ENCODE measurements around the gene SLC38A1.
"Not testable (repeated sequence)": the region's sequence is repeated elsewhere in the genome, so short reads cannot be mapped to it uniquely, and the experiment has no call there.

SLC38A1 gene

GRCh38 chr12:46299851-46300250 lies 31.0 kb upstream of the SLC38A1 start:
- no peak for TF ChIP-seq CTCF (IDR thresholded peaks at IDR 0.05; ENCODE audit: low read depth, low read length)
- TF ChIP-seq MYC (IDR thresholded peaks at IDR 0.05; ENCODE audit: low read depth, low read length) = no peak
- TF ChIP-seq POLR2A (IDR thresholded peaks at IDR 0.05; ENCODE audit: extremely low read depth, insufficient read length) = no peak
- TF ChIP-seq, protein P1, sequence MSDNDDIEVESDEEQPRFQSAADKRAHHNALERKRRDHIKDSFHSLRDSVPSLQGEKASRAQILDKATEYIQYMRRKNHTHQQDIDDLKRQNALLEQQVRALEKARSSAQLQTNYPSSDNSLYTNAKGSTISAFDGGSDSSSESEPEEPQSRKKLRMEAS (IDR thresholded peaks at IDR 0.05; ENCODE audit: low read depth, low read length) = no peak
- no peak for DNase-seq (ENCODE audit: low read depth)
- H3K4me3 ChIP-seq (ENCODE audit: low read depth, low read length) = no peak overlapping the region

- TF ChIP-seq, protein P1 (IDR thresholded peaks at IDR 0.05; ENCODE audit: low read depth, low read length) = no peak
- TF ChIP-seq POLR2A (IDR thresholded peaks at IDR 0.05; ENCODE audit: extremely low read depth, insufficient read length) = no peak
- TF ChIP-seq MYC (IDR thresholded peaks at IDR 0.05; ENCODE audit: low read depth, low read length) = no peak
- no peak for TF ChIP-seq CTCF (IDR thresholded peaks at IDR 0.05; ENCODE audit: low read depth, low read length)
- DNase-seq (ENCODE audit: low read depth) = no peak
- H3K4me3 ChIP-seq (ENCODE audit: low read depth, low read length) = no peak overlapping the region
Measured at GRCh38 chr12:46298261-46298660, 29.4 kb upstream of the SLC38A1 start.

- DNase-seq (ENCODE audit: low read depth) = no peak
- H3K4me3 ChIP-seq (ENCODE audit: low read depth, low read length) = no peak overlapping the region
- TF ChIP-seq MYC (IDR thresholded peaks at IDR 0.05; ENCODE audit: low read depth, low read length) (no peak), CTCF (IDR thresholded peaks at IDR 0.05; ENCODE audit: low read depth, low read length) (no peak), POLR2A (IDR thresholded peaks at IDR 0.05; ENCODE audit: extremely low read depth, insufficient read length) (no peak)
- TF ChIP-seq, protein P1 (IDR thresholded peaks at IDR 0.05; ENCODE audit: low read depth, low read length) = no peak
Measured at GRCh38 chr12:46296822-46297221, 28.0 kb upstream of the SLC38A1 start.

- no peak for DNase-seq (ENCODE audit: low read depth)
- no peak overlapping the region for H3K4me3 ChIP-seq (ENCODE audit: low read depth, low read length)
- TF ChIP-seq MYC (IDR thresholded peaks at IDR 0.05; ENCODE audit: low read depth, low read length) (no peak), POLR2A (IDR thresholded peaks at IDR 0.05; ENCODE audit: extremely low read depth, insufficient read length) (no peak), CTCF (IDR thresholded peaks at IDR 0.05; ENCODE audit: low read depth, low read length) (no peak)
- TF ChIP-seq, protein P1 (IDR thresholded peaks at IDR 0.05; ENCODE audit: low read depth, low read length) = no peak
Measured at GRCh38 chr12:46292754-46293402, 24.0 kb upstream of the SLC38A1 start.

- DNase-seq (ENCODE audit: low read depth); H3K4me3 ChIP-seq (ENCODE audit: low read depth, low read length): not testable (repeated sequence)
Measured at GRCh38 chr12:46291953-46292352, 23.1 kb upstream of the SLC38A1 start.

DNA sequence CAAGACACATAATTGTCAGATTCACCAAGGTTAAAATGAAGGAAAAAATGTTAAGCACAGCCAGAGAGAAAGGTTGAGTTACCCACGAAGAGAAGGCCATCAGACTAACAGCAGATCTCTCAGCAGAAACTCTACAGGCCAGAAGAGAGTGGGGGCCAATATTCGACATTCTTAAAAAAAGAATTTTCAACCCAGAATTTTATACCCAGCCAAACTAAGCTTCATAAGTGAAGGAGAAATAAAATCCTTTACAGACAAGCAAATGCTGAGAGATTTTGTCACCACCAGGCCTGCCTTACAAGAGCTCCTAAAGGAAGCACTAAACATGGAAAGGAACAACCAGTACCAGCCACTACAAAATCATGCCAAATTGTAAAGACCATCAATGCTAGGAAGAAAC lies 16.3 kb upstream of the SLC38A1 start:
- DNase-seq (ENCODE audit: low read depth); H3K4me3 ChIP-seq (ENCODE audit: low read depth, low read length): not testable (repeated sequence)

DNA sequence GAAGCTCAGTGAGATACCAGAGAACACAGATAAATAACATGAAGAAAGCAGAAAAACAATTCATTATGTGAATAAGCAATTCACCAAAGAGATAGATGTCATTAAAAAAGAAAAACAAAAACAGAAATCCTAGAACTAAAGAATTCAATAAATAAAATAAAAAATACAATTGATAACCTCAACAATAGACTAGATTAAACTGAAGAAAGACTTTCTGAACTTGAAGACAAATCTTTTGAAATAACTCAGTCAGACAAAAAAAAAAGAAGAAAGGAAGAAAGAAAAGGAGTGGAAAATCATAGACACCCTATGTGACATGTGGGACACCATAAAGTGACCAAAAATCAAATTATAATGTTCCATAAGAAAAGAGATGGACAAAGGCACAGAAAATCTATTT lies 14.0 kb upstream of the SLC38A1 start:
- H3K4me3 ChIP-seq (ENCODE audit: low read depth, low read length) = no peak overlapping the region
- TF ChIP-seq CTCF (IDR thresholded peaks at IDR 0.05; ENCODE audit: low read depth, low read length) (no peak), MYC (IDR thresholded peaks at IDR 0.05; ENCODE audit: low read depth, low read length) (no peak), POLR2A (IDR thresholded peaks at IDR 0.05; ENCODE audit: extremely low read depth, insufficient read length) (no peak)
- TF ChIP-seq, protein P1 (IDR thresholded peaks at IDR 0.05; ENCODE audit: low read depth, low read length) = no peak
- no peak for DNase-seq (ENCODE audit: low read depth)

All from NB4 (cell line).